C4-2B (cell line): ENCODE results near the gene FTCDNL1.

ENCODE experiments used
- CTCF ChIP-seq: fragments of 450-650 bp; conservative IDR thresholded peaks from 2 replicates; pipeline ENCODE4 v1.5.1; 2017; ENCODE audit warnings: mild to moderate bottlenecking
- ZFX ChIP-seq: fragments of 450-650 bp; IDR thresholded peaks from 2 replicates; pipeline ENCODE4 v1.6.1; 2017

GRCh38 chr2:199869653-199870052 is 18.7 kb upstream of the FTCDNL1 start:
- TF ChIP-seq CTCF: no peak
- no peak for TF ChIP-seq ZFX
